Measurements from ENCODE around the gene TRPC4.

Gene TRPC4

DNA sequence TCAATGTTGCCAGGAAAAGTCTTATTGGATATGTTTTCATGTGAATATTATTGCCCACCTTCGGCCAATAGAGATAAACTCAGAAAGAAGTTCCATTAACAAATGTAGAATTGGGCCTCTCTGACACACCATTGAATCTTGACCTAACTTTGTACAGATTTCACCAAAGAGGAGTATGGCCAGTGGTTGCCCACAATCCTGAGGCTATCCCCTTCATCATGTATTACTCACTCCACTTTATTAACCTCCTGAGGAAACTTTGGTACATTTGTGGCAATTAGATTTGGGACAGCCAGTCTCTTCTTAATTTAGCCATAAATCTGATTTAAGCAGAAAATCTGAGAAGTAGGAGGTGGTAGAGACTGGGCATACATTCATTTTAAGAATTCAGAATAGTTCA, 217.7 kb downstream of the TRPC4 start:
- no peak for DNase-seq

DNA sequence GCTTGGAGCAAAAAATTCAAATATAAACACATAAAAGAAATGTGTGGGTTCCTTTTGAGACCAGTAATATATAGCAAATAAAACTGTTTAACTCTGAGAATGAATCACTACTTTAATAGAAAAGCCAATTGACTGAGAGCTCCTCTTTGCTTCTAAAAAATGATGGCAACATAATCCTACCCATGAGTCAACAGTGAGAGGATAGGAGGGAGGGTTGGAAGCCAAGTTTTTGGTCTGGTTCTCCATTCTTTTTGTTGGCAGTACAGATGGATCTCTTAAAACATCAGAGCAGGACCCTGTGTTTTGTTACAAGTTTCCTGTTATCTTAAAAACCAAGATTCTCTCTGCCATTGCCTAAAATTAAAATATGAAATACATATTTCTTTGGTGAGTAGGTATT, 221.0 kb downstream of the TRPC4 start:
- DNase-seq, result no peak

DNA sequence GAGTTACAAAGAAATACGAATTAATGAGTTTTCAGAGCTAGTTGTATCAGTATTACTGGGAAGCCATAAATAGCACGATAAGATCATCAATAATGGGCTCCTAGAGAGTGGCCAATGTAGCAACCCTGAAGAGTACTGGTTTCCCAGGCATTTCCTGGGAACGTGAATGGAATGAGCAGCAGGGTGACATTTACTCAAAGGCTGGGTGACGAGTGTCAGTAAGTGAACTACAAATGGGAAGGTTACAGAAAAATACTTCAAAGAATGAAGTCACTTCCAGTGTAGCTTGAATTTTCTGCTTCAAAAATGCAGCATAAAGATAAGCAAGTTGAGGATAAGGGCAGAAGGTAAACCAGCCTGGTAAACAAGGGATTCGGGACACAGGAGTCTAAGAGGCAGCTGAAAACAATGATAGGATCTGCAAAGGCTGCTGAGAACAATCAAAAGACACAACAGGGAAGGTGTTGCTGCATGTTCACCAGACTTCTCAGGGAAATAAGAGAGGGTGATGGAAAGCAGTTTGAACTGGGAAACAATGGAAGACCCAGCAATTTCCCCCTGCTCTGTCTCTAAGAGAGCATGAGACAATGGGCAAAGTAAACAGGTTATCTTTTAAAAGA, 222.4 kb downstream of the TRPC4 start:
- no peak for DNase-seq

DNA sequence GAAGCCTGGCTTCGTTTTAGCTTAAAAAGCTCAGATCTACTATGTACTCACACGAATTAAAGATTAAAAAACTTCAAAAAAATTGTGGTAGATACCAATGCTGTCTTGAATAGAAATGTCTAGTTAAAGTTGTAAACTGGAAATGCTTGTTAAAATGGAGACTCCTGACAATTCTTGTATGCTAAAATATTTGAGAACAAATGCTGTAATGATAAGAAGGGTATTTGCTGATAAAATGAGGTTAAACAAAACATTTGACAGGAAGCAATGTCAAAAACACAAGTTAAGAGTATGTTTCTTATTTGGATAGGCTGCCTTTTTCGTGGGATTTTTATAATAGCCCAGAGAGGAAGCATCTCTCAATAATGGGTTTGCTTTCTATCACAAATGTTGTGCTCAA, 223.0 kb downstream of the TRPC4 start:
- DNase-seq, result no peak

DNA sequence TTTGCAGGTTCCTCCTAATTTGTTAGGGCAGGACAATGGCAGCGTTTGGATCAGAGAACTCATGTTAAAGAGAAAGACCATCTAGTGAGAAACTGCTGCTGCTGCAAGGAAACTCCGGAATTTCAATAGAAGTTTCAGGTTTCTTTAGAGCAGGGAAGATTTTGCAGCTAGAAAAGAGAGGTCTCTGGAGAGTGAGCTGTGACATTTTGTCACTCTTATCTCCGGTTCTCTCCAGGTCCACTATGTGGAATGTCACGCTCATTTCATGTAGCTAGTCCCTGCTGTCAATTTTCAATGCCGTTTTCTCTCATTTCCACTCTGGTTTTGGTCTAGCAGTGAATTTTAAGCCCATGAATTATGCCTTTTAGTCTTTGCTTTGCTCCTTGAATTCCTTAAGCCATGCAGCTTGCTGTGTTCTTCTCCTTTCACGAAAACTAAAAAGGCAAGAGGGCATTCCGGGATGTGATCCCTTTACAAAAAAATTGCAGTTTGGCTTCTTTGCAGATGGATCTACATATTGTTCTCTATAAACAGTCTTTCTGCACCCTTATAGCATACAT, 224.3 kb downstream of the TRPC4 start:
- DNase-seq, result no peak

DNA sequence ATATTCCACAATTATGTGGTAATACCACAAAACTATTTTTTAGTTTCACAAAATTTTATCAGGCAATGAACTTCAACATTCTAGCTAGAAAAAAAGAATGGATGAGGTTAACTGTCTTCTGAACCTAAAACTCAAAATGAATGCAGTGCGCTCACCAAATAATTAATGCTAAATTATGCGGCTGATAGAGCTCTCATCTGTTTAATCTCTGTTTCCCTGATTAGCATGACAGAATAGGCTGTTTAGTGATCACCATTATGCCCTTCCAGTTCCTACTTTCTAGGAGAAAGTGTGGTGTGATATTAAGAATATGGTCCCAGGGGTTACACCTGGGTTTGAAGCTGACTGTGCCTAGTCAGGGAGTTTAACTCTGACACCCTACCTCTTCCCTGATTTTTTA, 228.2 kb downstream of the TRPC4 start:
- no peak for DNase-seq

DNA sequence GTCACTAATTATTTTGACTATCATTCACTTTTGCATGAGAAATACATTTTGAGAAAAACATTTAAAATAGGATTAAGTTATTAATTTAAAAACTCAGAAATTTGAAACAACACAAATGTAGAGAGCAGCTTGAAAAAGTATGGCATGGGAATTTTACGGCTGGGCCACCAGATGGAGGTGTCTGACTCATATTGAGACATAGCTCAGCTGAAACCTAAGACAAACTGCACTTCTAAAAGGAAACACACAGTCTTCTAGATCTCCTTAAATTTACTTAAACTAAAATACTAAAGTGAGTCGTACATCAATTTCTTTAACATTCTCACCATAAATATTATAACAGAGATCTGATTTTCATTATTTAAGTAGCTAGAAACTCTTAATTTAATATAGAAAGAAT, 229.1 kb downstream of the TRPC4 start:
- no peak for DNase-seq

DNA sequence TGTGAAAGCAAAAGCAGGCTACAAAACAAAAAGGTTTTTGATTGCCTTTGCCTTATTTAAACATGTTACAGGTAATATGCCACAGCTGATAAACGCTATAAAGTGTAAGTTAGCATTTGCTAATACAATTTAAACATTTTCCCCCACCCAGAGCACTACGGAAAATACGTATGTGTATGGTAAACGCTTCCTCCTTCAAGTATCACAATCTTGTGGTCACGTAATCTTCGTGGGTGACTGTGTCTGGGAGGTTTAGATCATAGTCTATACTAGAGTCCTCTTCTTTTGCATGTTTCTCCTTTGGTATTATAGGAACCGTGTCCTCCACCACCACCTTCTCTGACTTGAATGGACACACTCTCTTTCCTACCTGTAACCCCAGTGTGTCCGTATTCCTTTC, 232.9 kb downstream of the TRPC4 start:
- no peak for DNase-seq

DNA sequence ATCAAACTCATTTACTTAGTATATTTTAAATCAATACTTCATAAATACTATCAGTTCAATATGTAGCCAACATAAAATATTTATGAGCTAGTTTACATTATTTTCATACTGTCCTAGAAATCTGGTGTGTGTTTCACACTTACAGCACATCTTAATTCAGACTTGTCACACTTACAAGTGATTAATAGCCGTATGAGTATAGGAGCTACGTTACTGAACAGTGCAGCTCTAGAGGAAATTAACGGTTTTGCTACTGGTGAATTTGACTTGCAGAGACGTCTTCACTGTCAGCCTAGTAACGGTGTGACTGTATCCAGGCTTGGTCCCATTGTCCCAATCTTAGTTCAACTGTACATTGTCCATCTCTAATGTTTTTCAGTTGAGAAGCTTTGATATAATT, 237.3 kb downstream of the TRPC4 start:
- DNase-seq, result peak; percentile 2

DNA sequence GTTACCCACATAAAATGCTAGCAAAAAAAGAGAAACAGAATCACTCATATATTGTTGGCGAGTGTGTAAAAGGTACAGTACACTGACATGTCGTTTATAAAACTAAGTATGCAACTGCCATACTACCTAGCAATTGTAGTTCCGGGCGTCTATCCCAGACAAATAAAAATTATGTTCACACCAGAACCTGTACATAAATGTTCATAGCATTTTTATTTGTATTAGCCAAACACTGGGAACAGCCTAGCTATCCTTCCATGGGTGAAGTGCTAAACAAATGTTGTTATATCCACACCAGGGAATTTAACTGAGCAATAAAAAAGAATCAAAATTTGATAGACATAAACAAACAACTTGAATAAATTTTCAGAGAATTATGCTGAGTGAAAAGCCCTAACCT, 242.1 kb downstream of the TRPC4 start:
- no peak for DNase-seq

DNA sequence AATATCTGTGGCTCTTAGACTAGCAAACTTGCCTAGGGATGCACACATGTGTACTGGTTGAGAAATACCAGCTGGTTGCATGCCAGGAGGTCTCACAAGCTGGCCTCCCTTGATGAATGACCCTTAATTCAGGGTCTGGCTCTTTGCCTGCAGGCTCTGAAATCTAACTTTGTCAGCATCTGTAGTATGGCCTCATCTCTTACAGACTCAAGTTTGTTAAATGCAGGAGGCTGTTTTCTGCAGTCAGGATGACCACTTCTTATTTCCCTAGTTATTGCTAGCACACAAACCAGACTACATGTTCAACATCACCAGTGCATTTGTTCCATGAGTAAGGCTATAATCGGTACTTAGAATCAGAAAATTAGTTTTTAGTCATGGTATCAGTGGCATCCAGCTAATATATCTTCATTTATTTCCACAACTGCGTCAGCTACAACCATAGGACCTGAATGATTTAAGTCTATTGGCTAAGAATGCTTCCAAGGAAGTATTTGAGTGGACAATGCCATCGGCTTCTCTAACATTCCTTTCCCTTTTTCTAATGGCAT, 247.7 kb downstream of the TRPC4 start:
- no peak for DNase-seq

DNA sequence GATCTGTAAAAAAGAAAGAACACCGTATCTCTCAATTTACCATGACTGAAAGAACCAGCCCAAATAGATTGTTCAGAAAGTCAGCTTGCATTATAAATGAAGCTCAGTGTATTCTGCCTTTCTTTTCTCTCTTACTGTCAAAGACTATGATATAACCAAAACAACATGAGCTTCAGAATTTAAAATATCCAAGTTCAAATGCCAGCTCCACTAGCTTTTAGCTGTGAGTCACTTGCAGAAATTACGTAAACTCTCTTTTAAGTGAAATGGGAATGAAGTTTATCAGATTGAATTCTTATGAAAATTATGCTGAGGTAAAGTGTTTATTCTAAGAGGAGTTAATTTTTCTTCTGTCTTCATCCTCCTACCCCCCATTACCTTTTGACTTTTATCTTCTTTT, 251.0 kb downstream of the TRPC4 start:
- no peak for DNase-seq

DNA sequence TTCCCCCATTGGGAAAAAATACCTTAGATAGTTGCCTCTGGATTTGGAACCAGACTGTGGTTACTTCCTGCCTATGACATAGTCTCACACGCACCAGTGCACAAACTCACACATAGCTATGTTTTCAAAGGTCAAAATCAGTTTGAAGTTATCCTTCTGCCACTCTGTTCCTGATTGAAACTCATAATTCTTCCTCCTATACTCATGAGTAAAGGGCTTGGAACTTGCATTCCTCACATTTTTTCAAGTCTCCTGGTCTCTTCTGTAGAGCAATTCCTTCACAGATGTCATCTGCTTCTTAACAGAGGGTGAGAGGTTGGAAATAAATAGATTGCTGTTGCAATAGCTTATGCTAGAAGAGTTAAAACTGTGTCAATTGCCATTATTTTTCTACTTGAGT, 252.4 kb downstream of the TRPC4 start:
- DNase-seq, result no peak

DNA sequence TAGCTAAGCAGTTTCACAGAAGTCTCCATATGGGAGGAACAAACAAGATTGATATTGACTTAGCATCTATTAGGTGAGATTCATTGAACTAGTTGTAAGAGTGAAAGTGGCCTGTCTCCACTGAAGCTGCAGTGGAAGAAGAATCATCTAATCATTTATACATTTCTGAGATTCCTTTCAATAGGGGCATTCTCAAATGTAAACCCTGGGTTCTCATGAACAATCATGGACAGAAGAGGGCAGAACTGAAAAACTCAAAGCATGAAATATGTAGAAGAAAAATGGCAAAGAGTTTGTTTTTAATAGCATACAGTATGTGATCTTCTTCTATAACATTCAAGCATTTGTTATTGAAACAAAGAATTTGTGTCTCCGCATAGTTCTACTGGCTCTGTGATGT, 253.4 kb downstream of the TRPC4 start:
- no peak for DNase-seq

DNA sequence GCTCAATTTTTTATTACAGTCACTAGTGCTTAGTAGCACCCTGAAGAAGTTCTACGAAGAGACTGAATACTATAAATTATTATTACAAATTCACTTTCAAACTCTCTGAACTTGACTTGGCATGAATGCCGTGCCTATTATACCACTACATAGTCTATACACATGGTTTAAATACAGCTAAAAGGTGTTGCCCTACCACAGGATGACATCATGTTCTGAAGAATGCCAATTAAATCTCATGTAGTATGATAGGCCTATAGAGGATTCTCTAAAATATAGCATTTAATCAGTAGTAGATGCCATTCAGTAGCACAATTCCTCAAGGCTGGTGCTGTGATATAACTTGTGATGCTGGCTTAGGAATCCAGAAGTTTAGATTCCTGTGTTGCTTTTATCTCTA, 254.3 kb downstream of the TRPC4 start:
- DNase-seq, result no peak

DNA sequence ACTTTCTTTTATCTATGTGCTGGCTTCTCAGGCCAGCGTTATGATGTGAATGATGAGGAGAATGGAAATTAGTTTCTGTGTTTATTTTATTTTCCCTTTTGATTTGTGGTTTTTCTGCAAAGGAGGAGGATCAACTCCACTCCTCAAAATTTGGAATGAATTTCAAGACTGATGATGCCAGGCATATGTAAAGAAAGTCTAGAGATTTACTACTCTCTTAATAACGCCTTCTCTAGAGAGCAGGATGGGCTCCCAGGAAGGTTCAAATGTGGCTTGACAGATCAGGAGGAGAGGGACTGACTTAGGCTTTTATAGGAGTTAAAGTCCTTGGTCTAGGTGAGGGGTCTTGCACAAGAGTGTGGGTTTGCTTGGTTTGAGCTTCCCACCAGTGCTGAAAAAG, 255.9 kb downstream of the TRPC4 start:
- DNase-seq, result no peak

DNA sequence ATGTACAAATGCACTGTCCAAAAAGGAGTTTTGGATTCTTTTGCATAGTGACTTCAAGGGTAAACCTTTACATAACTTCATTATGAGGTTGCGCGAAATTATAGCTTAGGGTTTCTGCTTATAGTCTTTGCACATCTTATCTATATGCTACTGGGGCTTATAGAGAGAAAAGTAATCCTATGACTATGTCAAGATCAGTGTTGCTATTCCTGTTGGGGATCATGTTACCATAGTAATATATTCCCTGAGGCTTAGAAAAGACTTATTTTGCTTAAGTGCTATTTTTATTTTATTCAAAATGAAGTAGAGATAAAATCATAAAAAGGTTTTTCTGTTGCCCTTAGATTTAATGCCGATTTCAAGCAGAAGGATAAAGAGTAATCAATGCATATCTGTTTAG, 256.3 kb downstream of the TRPC4 start:
- no peak for DNase-seq

DNA sequence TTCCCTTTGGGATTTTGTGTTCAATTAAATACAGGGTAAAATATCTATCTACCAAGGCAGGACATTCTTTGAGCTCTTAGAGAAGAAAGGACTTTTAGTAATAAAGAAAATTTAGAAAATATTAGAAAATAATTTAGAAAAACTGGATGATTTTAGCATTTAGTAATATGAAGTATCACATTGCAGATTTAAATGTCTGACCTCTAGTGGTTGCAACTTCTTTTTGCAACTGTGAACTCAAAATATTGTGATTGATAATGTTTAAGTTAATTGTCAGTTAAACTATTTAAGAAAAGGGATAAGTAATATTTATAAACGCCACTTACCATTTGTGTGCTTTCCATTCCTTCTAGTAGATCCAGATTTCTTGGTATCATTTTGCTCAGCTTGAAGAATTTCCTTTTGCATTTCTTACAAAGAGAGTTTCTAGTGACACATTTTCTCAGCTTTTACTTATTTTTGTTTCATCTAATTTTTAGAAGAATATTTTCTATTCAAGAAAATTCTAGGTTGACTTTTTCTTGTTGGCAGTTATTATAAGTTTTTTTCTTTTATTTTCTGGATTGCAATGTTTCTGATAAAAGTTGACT, 260.7 kb downstream of the TRPC4 start:
- no peak for DNase-seq

DNA sequence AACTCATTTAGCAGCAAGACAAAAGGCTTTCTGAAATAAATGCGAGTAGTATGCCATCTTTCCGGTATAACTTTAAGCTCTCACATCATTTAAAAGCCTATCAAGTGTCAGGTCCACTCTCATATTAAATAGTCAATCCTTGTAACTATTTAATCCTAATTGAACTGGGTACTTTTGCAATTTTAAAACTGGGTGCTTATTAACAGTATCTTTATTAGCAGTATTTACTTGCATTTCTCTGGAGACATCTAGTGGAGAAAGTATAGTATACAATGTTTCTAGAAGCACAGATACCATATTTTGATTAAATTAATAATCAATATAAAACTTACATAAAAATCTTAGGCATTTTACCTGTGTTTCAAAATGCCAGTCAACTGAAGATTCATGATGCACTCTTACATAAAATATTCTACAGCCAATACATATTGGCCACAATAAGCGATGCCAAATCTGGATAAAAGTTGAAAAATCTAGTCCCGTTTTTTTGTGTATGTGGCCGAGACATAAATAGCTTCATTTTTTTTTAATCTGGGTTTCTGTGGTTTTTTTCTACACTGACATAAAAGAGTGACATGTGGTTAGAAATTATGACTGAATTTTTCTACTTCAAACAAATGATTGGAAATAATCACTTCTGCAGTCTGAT, 266.7 kb downstream of the TRPC4 start:
- DNase-seq, result no peak

DNA sequence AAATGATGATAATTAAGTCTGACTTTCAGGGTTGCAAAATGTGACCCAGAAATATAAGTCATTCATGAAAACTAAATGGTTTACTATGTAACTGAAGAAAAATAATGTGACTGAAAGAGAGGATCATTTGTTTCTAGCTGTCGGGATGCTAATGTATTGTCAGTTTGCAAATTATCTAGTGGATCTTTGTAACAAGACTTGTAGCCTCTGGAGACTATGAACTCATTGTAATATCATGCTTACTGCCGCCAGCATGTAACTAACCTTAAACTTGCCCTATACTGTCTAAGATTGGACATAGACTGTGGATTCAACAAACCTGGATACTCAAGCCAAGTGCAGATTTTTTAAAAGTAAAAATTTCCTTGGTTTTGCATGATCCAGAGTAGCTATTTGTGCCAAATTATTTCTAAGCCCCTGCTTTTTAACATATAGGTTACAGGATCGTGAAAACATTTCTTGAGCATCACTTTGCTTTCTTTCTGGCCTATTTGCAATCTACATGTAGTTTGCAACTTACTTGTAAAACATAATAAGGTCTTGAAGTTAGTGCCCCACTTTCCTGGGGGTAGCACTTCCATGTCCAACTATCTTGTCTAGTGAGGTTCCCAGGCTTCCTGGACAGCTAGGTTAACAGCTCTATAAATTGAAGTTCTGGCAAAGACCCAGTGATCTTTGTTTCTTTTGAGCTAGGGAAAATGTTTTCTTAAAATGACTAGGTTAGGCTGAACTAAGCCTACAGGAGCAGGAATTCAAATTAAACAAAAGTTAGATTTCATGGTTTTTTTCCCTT, 267.7 kb downstream of the TRPC4 start:
- no peak for DNase-seq

DNA sequence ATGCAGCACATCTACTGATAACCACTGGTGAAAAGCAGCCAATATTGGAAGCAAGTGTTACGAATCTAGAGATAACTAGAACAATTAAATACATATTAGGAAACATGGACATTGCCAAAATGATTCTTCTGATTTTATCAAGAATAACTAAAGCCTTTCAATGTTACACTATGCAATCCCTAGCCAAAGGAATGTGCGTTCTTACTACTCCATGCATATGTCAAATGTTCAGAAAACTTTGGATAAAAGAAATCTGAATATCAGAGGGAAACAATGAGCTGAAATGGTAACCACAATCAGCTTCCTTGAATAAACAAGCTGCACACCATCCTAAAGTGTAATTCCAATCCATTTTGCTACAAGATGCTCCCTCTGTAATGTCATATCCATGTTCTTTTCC, 270.1 kb downstream of the TRPC4 start:
- no peak for DNase-seq

DNA sequence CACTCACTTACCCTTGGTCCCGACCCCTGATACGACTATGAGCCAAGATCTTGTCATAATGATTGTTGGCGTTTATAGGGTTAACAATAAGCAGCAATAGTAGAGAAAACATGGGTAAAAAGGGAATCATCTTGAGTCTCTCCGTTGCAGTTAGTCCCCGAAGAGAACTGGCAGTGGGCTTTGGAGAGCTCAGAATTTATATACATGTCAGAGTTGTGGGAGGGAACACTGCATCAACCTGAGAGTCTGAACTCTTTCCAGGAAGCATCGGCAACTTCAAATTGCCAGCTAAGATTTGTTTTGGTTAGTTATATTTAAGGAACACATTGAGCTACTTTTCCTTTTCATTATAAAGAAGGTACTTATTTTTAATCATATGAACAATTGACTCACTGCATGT, 271.0 kb downstream of the TRPC4 start, which contains the start of gene POSTN:
Gene POSTN (minus strand): TSS at position 172 of the 400 bp plus-strand sequence. CDS start 42 bp downstream, at position 130.
- DNase-seq, result peak; percentile 28

DNA sequence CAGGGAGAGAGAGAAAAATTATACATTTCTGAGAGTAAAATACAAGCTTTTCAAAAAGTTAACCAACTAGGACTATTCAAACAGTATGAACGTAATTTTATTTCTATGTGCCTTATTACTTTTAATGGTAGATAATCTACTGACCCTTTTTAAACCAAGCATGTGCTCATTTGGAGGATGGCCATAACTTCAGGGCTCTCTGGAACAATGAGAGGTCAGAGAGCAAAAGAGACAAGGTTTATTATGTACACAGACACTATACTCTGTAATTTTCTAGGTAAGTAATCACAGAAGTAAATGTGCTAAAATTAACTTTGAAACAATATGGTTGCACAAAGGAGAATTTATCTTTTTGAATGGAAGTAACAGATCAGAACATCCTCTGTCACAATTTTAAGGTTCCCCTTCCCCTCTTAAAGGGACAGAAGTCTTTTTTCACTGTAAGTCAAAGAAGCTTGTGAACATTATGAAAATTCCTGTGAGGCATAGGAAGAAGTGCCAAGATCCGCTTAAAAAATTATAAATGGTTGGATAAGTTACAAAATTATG, 272.0 kb downstream of the TRPC4 start:
- DNase-seq, result peak; percentile 27
